Adrenal gland (tissue), 5 donors: ENCODE measurements around the gene BIK.

Experiments used
- CTCF ChIP-seq, 6 experiments: fragments of 450-650 bp in 4 of 6; fragments of 200-600 bp in 2 of 6; sonication (generic) in 1 of 6; IDR thresholded peaks; 1 replicate in 5 of 6; 2 replicates in 1 of 6; pipeline versions ENCODE4 v1.5.1 to v1.8.0; 2016 to 2021; ENCODE audit warnings: antibody characterized with exemption in 6 of 6, mild to moderate bottlenecking in 2 of 6, moderate library complexity in 1 of 6
- POLR2A ChIP-seq, 2 donors: fragments of 450-650 bp; IDR thresholded peaks; one replicate each; pipeline ENCODE4 v1.6.1; 2017; ENCODE audit warnings: antibody characterized with exemption in 2 of 2, mild to moderate bottlenecking in 2 of 2, moderate library complexity in 1 of 2
- donor health status: DM: no; HTN: no; CAD: no.

GRCh38 chr22:43150731-43151206, 40.2 kb downstream of the BIK start:
- no peak for TF ChIP-seq CTCF (IDR thresholded peaks at IDR 0.05)
- no peak for TF ChIP-seq POLR2A (IDR thresholded peaks at IDR 0.05)
